Stimulated activated CD8-positive, alpha-beta memory T cell treated with anti-CD3 and anti-CD28 coated beads, Interleukin-12 subunit alpha, Interleukin-12 subunit beta, amount 100 ng/mL, for 24 hours (primary cell): Measurements from ENCODE around the gene ASB5.
"Not testable (repeated sequence)": the region's sequence is repeated elsewhere in the genome, so short reads cannot be mapped to it uniquely, and the experiment has no call there.

Experiments used
- DNase-seq: peaks from one replicate; pipeline ENCODE4 v3.0.0-alpha.2; 2020; ENCODE audit errors: extremely low read depth

Gene ASB5

GRCh38 chr4:176268963-176269362 is at the start of gene ASB5:
Gene ASB5 (minus strand): TSS chr4:176269222. CDS start chr4:176269108, 114 bp downstream.
- DNase-seq = no peak

- DNase-seq = no peak
Measured at GRCh38 chr4:176313596-176314336, 44.7 kb upstream of the ASB5 start.

- DNase-seq = no peak
Measured at GRCh38 chr4:176309772-176310171, 40.8 kb upstream of the ASB5 start.

- no peak for DNase-seq
Measured at GRCh38 chr4:176309046-176309445, 40.0 kb upstream of the ASB5 start.

- DNase-seq = no peak
Measured at GRCh38 chr4:176308441-176308840, 39.4 kb upstream of the ASB5 start.

- DNase-seq = no peak
Measured at GRCh38 chr4:176307666-176307930, 38.6 kb upstream of the ASB5 start.

GRCh38 chr4:176306837-176307665 is 38.0 kb upstream of the ASB5 start:
- DNase-seq = no peak

- no peak for DNase-seq
Measured at GRCh38 chr4:176303938-176304337, 34.9 kb upstream of the ASB5 start.

- DNase-seq = no peak
Measured at GRCh38 chr4:176302283-176303275, 33.6 kb upstream of the ASB5 start.

- DNase-seq = no peak
Measured at GRCh38 chr4:176300565-176300964, 31.5 kb upstream of the ASB5 start.

GRCh38 chr4:176300036-176300435 is 31.0 kb upstream of the ASB5 start:
- no peak for DNase-seq

- DNase-seq = no peak
Measured at GRCh38 chr4:176298664-176299063, 29.6 kb upstream of the ASB5 start.

- not testable (repeated sequence) for DNase-seq
Measured at GRCh38 chr4:176295907-176296306, 26.9 kb upstream of the ASB5 start.

GRCh38 chr4:176293660-176294059 is 24.6 kb upstream of the ASB5 start:
- no peak for DNase-seq

GRCh38 chr4:176292920-176293319 is 23.9 kb upstream of the ASB5 start:
- DNase-seq = no peak

GRCh38 chr4:176291748-176292147 is 22.7 kb upstream of the ASB5 start:
- DNase-seq = no peak

GRCh38 chr4:176290520-176290919 is 21.5 kb upstream of the ASB5 start:
- no peak for DNase-seq

- DNase-seq = no peak
Measured at GRCh38 chr4:176289561-176289960, 20.5 kb upstream of the ASB5 start.

GRCh38 chr4:176288020-176288419 is 19.0 kb upstream of the ASB5 start:
- no peak for DNase-seq

- no peak for DNase-seq
Measured at GRCh38 chr4:176287546-176287945, 18.5 kb upstream of the ASB5 start.

- no peak for DNase-seq
Measured at GRCh38 chr4:176286728-176287127, 17.7 kb upstream of the ASB5 start.

- not testable (repeated sequence) for DNase-seq
Measured at GRCh38 chr4:176279560-176279959, 10.5 kb upstream of the ASB5 start.
